ENCODE measurements around the gene OR8K5.
"Not testable (repeated sequence)": the region's sequence is repeated elsewhere in the genome, so short reads cannot be mapped to it uniquely, and the experiment has no call there.

The OR8K5 gene

GRCh38 chr11:56160217-56160616 lies at the start of gene OR8K5:
TSS of gene OR8K5 (minus strand) at chr11:56160317. CDS start at chr11:56160317, 0 bp downstream.
- no peak for DNase-seq

GRCh38 chr11:56207790-56208189 lies 47.7 kb upstream of the OR8K5 start:
- DNase-seq, result no peak

GRCh38 chr11:56197367-56197766 lies 37.2 kb upstream of the OR8K5 start:
- no peak for DNase-seq

GRCh38 chr11:56196705-56197104 lies 36.6 kb upstream of the OR8K5 start:
- DNase-seq, result no peak

GRCh38 chr11:56188602-56189001 lies 28.5 kb upstream of the OR8K5 start:
- DNase-seq, result no peak

GRCh38 chr11:56183459-56183858 lies 23.3 kb upstream of the OR8K5 start:
- no peak for DNase-seq

GRCh38 chr11:56176318-56176717 lies 16.2 kb upstream of the OR8K5 start, which contains the start of gene OR5J2:
TSS of gene OR5J2 (plus strand) at chr11:56176618. CDS start at chr11:56176618, 0 bp downstream.
- no peak for DNase-seq

- DNase-seq, result no peak
Observed at GRCh38 chr11:56172256-56172830, 12.2 kb upstream of the OR8K5 start.

- no peak for DNase-seq
Observed at GRCh38 chr11:56163804-56164203, 3.7 kb upstream of the OR8K5 start.

- DNase-seq, result no peak
Observed at GRCh38 chr11:56152333-56152732, 7.8 kb downstream of the OR8K5 start.

GRCh38 chr11:56151376-56151775 lies 8.7 kb downstream of the OR8K5 start:
- no peak for DNase-seq

- not testable (repeated sequence) for DNase-seq
Observed at GRCh38 chr11:56143681-56144080, 16.4 kb downstream of the OR8K5 start.

- no peak for DNase-seq
Observed at GRCh38 chr11:56140151-56140661, 19.9 kb downstream of the OR8K5 start, which contains the start of gene OR8J3. TSS of gene OR8J3 (minus strand) at chr11:56140201. CDS start at chr11:56137718, 2,483 bp downstream.

- DNase-seq, result no peak
Observed at GRCh38 chr11:56122073-56122472, 38.0 kb downstream of the OR8K5 start, which contains the start of gene OR8H3. TSS of gene OR8H3 (plus strand) at chr11:56122373. CDS start at chr11:56122373, 0 bp downstream.
